GM12874 (cell line): ENCODE data around the gene RHOG.
A peak's percentile ranks its signal among the peaks of the same experiment; 100 is the strongest.

Experiments used
- TF ChIP-seq, protein P1 (sequence below): IDR thresholded peaks from 2 replicates; pipeline ENCODE4 v1.5.1; 2011; ENCODE audit warnings: low read depth, mild to moderate bottlenecking, control low read depth, low read length, moderate library complexity; ENCODE audit not compliant: insufficient read depth

The RHOG gene

DNA sequence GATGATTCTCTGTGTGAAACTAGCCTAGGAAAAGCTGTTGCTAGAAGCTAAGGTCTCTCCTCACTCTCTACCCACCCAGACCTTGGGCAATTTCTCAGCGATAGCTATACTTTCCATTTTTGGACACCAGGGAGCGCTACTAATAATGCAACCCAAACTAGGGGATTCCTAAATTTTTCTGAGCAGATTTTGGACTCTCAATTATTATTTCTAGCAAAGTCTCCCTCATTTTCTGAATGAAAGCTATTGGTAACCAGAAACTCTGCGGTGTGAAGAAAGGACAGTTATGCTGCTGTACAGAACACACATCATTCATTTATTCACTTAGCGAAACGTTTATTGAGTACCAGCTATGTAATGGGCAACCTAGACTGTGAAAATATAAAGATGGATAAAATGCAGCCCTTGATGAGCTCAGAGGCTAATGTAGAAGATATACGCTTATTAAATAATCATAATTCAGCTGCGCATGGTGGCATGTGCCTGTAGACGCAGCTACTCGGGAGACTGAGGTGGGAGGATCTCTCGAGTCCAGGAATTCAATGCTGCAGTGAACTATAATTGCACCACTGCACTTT, 8.6 kb upstream of the RHOG start:
- TF ChIP-seq, protein P1, sequence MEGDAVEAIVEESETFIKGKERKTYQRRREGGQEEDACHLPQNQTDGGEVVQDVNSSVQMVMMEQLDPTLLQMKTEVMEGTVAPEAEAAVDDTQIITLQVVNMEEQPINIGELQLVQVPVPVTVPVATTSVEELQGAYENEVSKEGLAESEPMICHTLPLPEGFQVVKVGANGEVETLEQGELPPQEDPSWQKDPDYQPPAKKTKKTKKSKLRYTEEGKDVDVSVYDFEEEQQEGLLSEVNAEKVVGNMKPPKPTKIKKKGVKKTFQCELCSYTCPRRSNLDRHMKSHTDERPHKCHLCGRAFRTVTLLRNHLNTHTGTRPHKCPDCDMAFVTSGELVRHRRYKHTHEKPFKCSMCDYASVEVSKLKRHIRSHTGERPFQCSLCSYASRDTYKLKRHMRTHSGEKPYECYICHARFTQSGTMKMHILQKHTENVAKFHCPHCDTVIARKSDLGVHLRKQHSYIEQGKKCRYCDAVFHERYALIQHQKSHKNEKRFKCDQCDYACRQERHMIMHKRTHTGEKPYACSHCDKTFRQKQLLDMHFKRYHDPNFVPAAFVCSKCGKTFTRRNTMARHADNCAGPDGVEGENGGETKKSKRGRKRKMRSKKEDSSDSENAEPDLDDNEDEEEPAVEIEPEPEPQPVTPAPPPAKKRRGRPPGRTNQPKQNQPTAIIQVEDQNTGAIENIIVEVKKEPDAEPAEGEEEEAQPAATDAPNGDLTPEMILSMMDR = peak; percentile 43; the same call in 1 of the 2 replicates

DNA sequence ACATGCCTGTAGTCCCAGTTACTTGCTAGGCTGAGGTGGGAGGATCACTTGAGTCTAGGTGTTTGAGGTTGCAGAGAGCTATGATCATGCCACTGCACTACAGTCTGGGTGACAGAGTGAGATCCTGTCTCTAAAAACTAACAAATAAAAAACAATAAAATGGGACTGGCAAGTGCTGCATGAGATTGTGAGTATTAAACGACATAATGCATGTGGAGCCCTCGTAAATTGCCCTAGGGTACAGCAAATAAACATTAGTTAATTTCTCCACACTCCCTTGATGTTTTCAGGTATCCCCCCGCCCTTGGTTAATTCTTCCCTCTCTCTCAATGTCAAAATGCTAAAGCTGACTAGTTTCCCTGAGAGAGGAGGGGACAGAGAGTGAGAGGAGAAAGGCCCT, 4.9 kb upstream of the RHOG start:
- TF ChIP-seq, protein P1 = no peak

DNA sequence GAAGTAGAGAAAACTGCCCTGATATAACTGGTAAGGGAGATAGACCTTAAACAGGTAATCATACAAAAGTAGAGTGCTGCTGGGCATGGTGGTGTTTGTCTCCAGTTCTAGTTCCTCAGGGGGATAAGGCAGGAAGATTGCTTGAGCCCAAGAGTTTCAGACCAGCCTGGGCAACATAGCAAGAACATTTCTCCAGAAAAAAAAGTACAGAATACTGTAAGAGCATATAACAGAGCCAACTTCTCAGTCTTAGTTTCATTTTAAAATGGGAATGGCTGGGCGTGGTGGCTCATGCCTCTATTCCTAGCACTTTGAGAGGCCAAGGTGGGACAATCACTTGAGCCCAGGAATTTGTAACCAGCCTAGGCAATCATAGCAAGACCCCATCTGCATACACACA, 4.5 kb upstream of the RHOG start:
- TF ChIP-seq, protein P1 = no peak

DNA sequence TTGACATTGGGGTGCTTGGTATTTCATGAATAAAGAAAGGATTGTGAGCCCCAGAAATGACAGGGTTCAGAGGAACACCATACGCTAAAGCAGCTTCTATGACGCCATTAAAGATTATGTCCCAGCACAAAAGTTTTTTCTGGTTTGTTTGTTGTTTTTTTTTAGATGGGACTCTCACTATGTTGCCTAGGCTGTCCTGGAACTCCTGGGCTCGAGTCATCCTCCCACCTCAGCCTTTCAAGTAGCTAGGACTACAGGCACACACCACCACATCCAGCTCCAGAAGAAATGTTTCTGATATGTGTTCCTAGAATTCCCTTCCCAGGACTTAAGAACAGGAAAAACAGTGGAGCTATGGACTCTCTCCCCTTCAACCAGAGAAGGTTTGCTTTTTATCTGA, 2.6 kb upstream of the RHOG start:
- TF ChIP-seq, protein P1 = no peak

DNA sequence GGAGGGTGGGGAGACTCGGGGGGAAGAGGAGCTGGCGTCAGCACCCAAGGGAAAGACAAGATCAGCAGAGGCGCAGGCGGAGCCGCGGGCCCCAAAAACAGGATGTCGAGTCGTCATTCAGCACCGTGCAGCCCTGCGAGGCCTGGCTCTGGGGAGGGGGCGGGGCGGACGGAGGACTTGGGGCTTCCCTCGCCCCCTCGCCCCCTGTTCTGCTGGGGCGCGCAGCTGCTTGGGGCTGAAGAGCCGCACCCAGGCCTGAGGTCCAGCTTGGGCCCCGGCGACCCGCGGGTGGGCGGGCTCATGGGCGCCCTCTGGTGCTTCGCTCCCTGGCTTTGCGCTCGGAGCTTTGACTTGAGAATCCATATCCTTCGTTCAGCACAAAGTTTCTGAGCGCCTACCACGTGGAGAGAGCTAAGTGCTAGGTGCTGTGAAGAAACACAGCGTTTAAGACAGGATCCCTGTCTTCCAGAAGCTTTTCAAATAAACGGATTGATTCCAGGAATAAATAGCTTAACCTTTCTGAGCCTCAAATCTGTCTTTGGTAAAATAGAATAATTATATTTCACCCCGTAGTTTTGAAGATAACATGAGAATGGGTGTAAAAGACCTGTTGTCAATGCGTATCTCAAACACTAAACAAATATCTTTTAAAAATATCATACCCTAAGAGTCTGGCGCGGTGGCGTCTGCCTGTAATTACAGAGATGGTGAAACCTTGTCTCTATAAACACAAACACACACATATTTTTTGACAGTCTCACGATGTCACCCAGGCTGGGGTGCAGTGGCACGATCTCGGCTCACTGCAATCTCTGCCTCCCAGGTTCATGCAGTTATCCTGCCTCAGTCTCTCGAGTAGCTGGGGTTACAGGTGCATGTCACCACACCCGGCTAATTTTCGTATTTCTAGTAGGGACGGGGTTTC, 929 bp upstream of the RHOG start:
- TF ChIP-seq, protein P1 = peak; percentile 89

DNA sequence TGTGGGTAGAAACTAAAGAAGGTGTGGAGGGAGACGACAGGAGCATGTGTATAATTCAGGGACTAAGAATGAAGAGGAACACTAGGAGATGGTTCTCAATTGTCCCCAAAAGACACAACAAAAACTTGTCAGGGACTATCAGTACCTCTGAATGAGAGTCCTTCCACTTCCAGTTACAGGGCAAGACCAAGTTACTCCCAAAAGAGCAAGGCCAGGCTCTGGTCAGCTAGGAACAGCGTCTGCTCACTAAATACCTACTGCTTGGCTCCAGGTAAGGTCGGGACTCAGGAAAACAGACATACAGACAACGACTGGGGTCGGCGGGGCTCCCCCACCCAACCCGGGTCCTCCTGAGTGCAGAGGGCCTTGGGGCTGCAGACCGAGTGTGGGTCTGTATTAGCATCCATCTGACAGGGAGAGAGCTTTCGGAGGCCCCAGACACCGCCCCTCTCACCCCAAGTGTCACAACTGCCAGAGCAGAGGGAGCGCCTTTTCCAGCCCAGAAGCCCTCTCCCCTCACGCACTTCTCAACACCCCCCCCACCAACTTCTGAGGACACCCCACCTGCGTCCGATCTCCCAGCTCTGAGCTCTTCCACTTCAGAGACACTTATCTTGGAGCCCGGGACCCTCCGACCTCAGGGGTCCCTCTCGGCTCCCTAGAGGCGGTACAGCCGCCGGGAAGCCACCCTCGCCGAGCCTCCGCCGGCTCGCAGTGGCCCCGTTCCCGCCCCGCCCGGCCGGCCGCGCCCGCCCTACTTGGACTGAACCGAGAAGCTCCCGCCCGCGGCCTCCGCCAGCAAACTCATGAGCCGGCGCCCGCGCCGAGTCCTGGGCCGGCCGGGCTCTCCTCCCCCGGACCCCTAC, 522 bp downstream of the RHOG start:
- TF ChIP-seq, protein P1 = no peak

DNA sequence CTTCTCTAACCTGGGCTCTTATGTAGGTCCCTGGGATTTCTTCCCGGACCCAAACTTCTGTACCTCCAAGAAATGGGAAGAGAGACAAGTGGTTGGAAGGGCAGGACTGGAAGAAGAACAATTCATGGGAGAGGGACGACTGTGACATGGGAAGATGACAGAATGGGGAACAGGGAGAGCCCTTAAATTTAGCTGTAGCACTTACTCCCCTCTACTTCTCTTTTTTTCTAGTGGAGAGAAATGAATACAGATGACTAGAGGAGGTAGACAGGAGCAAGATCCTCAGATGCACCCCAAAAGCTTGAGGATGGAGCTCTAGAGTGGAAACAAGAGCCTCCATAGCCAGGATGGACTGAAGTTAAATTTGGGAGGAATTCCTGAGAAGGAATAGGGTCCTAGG, 2.3 kb downstream of the RHOG start:
- TF ChIP-seq, protein P1 = no peak
